NCI-H1694 treated with DMSO at 0.1 percent for 48 hours (cell line): Measurements from ENCODE around the gene ISM2.

Experiments
- DNase-seq: peaks from one replicate; lab custom pipeline; 2025; lab: John Stamatoyannopoulos, UW

ISM2 gene

GRCh38 chr14:77507762-77508161, 9.1 kb upstream of the ISM2 start:
- DNase-seq, result no peak

- DNase-seq, result no peak
These were observed 6.4 kb upstream of the ISM2 start for GRCh38 chr14:77505031-77505430.

GRCh38 chr14:77503138-77503537, 4.5 kb upstream of the ISM2 start:
- DNase-seq, result no peak

- no peak for DNase-seq
These were observed 3.6 kb upstream of the ISM2 start for GRCh38 chr14:77502109-77502782.

- DNase-seq, result no peak
These were observed 440 bp upstream of the ISM2 start for GRCh38 chr14:77498984-77499527.

- DNase-seq, result no peak
These were observed 3.3 kb downstream of the ISM2 start for GRCh38 chr14:77495334-77495733.

GRCh38 chr14:77491056-77491455, 7.6 kb downstream of the ISM2 start:
- DNase-seq, result no peak

GRCh38 chr14:77490347-77490986, 8.1 kb downstream of the ISM2 start:
- DNase-seq, result no peak

GRCh38 chr14:77489041-77489440, 9.6 kb downstream of the ISM2 start:
- no peak for DNase-seq

- DNase-seq, result peak; percentile 54
These were observed 10.1 kb downstream of the ISM2 start for GRCh38 chr14:77488558-77488957.

GRCh38 chr14:77485901-77486678, 12.5 kb downstream of the ISM2 start:
- no peak for DNase-seq

- no peak for DNase-seq
These were observed 13.4 kb downstream of the ISM2 start for GRCh38 chr14:77485256-77485655.

GRCh38 chr14:77482422-77482821, 16.2 kb downstream of the ISM2 start:
- DNase-seq, result no peak

GRCh38 chr14:77478796-77479195, 19.8 kb downstream of the ISM2 start:
- no peak for DNase-seq

- no peak for DNase-seq
These were observed 20.6 kb downstream of the ISM2 start for GRCh38 chr14:77478029-77478428.

GRCh38 chr14:77475432-77476115, 23.0 kb downstream of the ISM2 start:
- DNase-seq, result no peak

- no peak for DNase-seq
These were observed 24.0 kb downstream of the ISM2 start for GRCh38 chr14:77474479-77475177.

- DNase-seq, result no peak
These were observed 24.7 kb downstream of the ISM2 start for GRCh38 chr14:77473921-77474320.

- DNase-seq, result no peak
These were observed 28.3 kb downstream of the ISM2 start for GRCh38 chr14:77470224-77470870.

- no peak for DNase-seq
These were observed 29.1 kb downstream of the ISM2 start for GRCh38 chr14:77469539-77469938.

GRCh38 chr14:77469067-77469505, 29.5 kb downstream of the ISM2 start:
- no peak for DNase-seq
